GM10266 (cell line): Measurements from ENCODE around the gene IFNA21.
A peak's percentile ranks its signal among the peaks of the same experiment; 100 is the strongest.
"Not testable (repeated sequence)": the region's sequence is repeated elsewhere in the genome, so short reads cannot be mapped to it uniquely, and the experiment has no call there.

Experiments
- DNase-seq: peaks from one replicate; pipeline ENCODE4 v3.0.0; 2012; ENCODE audit errors: extremely low spot score
- CTCF ChIP-seq: IDR thresholded peaks from 2 replicates; pipeline ENCODE4 v1.5.1; 2012; ENCODE audit warnings: mild to moderate bottlenecking, low read depth; ENCODE audit not compliant: control insufficient read depth, insufficient read depth; ENCODE audit errors: missing control alignments

The IFNA21 gene

GRCh38 chr9:21154018-21154608 is 12.3 kb downstream of the IFNA21 start:
- peak; percentile 40 for DNase-seq
- peak; percentile 54 for TF ChIP-seq CTCF

GRCh38 chr9:21153336-21154017 is 13.0 kb downstream of the IFNA21 start:
- no peak for DNase-seq
- TF ChIP-seq CTCF, result no peak

GRCh38 chr9:21144603-21145002 is 21.9 kb downstream of the IFNA21 start:
- no peak for DNase-seq

GRCh38 chr9:21141427-21141882 is 25.0 kb downstream of the IFNA21 start, which contains the start of gene IFNW1:
Gene IFNW1 (minus strand): TSS chr9:21141832. CDS start chr9:21141570, 262 bp downstream.
- no peak for TF ChIP-seq CTCF
- DNase-seq, result no peak

More at GRCh38 chr9:21144603-21145002, 21.9 kb downstream of the IFNA21 start:
- TF ChIP-seq CTCF, result no peak

- TF ChIP-seq CTCF, result no peak
- no peak for DNase-seq
Measured at GRCh38 chr9:21137020-21137419, 29.4 kb downstream of the IFNA21 start.

- TF ChIP-seq CTCF, result no peak
- no peak for DNase-seq
Measured at GRCh38 chr9:21135736-21136135, 30.7 kb downstream of the IFNA21 start.

GRCh38 chr9:21128186-21128585 is 38.3 kb downstream of the IFNA21 start:
- DNase-seq, result not testable (repeated sequence)
